Measurements from ENCODE around the gene GSE1. TPM values are rescaled to one million over a fixed set of nuclear protein-coding genes. Genes with fewer than 3 reads are reported as not detected.

GSE1 gene
- total RNA-seq, 4 donors from 2014 or later = 79.7 to 196 (median 143) TPM

DNA sequence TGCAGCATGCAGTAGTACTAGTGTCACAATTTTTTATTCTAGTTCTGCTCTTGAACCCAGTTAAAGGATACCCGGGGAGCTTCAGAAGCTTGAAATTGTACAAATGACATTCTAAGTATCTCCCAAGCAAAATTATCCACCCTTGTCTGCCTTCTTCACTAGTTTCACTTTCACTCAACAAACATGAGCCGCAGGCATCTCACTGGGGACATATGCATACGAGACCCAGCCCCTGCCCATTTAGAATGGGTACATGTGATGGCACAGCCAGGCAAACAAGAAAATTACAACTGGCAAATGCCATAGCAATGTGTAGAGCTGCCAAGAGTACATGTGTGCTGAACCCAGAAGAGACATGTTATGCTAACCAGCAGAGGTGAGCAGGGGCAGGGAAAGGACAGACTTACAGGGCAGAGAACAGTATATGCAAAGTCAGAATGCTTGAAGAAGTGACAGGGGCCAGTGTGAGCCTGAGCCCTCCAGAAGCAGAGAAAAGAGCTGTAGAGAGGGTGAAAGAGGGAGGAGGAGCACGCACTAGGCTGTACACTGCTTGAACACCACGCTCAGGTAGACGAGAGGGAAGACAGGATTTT, 67.3 kb downstream of the GSE1 start:
- peak overlapping the region in 1 of 4 donors; percentile 36 for H3K27ac ChIP-seq
- H3K27me3 ChIP-seq = no peaks in the 10 kb centered on the region
- H3K36me3 ChIP-seq = peaks cover 0 to 19% (median 0%) of the 10 kb centered on the region in 3 donors
- peaks cover 0 to 27% (median 10%) of the 10 kb centered on the region in 4 donors for H3K4me1 ChIP-seq
- no peaks in the 10 kb centered on the region for H3K9me3 ChIP-seq
- H3K4me3 ChIP-seq = no peak overlapping the region
- no peak for DNase-seq
- TF ChIP-seq CTCF (IDR thresholded peaks at IDR 0.05) (no peak), POLR2A (IDR thresholded peaks at IDR 0.05) (no peak)

- peak in 2 of 3 donors; percentile 75 to 78 for DNase-seq
- Histone ChIP-seq H3K27me3 (no peaks in the 10 kb centered on the region), H3K27ac (no peak overlapping the region), H3K9me3 (no peaks in the 10 kb centered on the region), H3K36me3 (peaks cover 0 to 17% (median 0%) of the 10 kb centered on the region in 3 donors), H3K4me3 (no peak overlapping the region), H3K4me1 (peaks cover 0 to 27% (median 10%) of the 10 kb centered on the region in 4 donors)
- no peak for TF ChIP-seq CTCF (IDR thresholded peaks at IDR 0.05)
- TF ChIP-seq POLR2A (IDR thresholded peaks at IDR 0.05) = no peak
Measured at GRCh38 chr16:85681255-85681654, 68.1 kb downstream of the GSE1 start.

GRCh38 chr16:85682516-85682915, 69.4 kb downstream of the GSE1 start:
- Histone ChIP-seq H3K9me3 (peaks cover 0 to 3% (median 0%) of the 10 kb centered on the region in 4 donors), H3K36me3 (peaks cover 0 to 6% (median 0%) of the 10 kb centered on the region in 3 donors), H3K27ac (no peak overlapping the region), H3K4me1 (peaks cover 0 to 34% (median 10%) of the 10 kb centered on the region in 4 donors), H3K27me3 (no peaks in the 10 kb centered on the region), H3K4me3 (no peak overlapping the region)
- no peak for DNase-seq
- no peak for TF ChIP-seq POLR2A (IDR thresholded peaks at IDR 0.05)
- no peak for TF ChIP-seq CTCF (IDR thresholded peaks at IDR 0.05)

GRCh38 chr16:85683363-85683762, 70.2 kb downstream of the GSE1 start:
- Histone ChIP-seq H3K27ac (no peak overlapping the region), H3K27me3 (no peaks in the 10 kb centered on the region), H3K9me3 (peaks cover 0 to 6% (median 0%) of the 10 kb centered on the region in 4 donors), H3K4me3 (no peak overlapping the region), H3K4me1 (peaks cover 0 to 37% (median 10%) of the 10 kb centered on the region in 4 donors), H3K36me3 (no peaks in the 10 kb centered on the region)
- TF ChIP-seq CTCF (IDR thresholded peaks at IDR 0.05) = no peak
- no peak for TF ChIP-seq POLR2A (IDR thresholded peaks at IDR 0.05)
- no peak for DNase-seq

GRCh38 chr16:85685251-85685650, 72.1 kb downstream of the GSE1 start:
- H3K4me1 ChIP-seq = peaks cover 0 to 35% (median 8%) of the 10 kb centered on the region in 4 donors
- no peaks in the 10 kb centered on the region for H3K27me3 ChIP-seq

More at GRCh38 chr16:85685251-85685650, 72.1 kb downstream of the GSE1 start:
- H3K27ac ChIP-seq = no peak overlapping the region
- TF ChIP-seq POLR2A (IDR thresholded peaks at IDR 0.05) (no peak), CTCF (IDR thresholded peaks at IDR 0.05) (no peak)
- peak in 1 of 3 donors; percentile 10 for DNase-seq
- H3K36me3 ChIP-seq = no peaks in the 10 kb centered on the region
- H3K4me3 ChIP-seq = no peak overlapping the region
- H3K9me3 ChIP-seq = peaks cover 0 to 6% (median 0%) of the 10 kb centered on the region in 4 donors
